ENCODE results near the gene NELL1.

DNA sequence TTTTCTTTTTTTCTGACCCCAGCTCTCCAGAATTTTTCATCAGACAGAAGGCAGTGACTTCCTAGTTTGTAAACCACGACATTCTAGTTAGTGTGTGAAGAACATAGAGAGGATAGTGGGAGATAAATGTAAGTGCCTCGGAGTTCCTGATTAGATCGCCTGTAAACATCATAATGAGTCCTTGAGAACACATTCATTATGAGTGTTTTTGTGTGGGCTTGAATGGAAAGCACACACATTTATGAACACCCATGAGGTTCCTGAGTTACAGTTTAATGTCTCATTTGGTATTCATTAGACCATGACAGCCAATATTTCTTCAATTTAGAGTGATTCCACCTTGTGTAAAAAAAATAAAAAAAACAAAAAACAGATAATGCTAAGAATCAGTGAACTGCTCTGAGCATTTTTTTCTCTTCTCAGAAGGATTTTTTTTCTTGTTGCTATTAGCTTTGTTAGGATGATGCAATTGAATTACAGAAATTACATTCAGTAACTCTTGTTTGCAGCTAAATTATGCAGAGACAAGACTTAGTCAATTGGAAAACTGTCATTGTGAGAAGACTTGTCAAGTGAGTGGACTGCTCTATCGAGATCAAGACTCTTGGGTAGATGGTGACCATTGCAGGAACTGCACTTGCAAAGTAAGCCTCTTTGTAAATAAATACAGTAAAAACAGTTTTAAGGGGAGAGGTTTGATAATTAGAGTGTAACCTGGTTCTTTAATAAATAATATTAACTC lies 257.6 kb downstream of the NELL1 start:
- TF ChIP-seq, protein P1, sequence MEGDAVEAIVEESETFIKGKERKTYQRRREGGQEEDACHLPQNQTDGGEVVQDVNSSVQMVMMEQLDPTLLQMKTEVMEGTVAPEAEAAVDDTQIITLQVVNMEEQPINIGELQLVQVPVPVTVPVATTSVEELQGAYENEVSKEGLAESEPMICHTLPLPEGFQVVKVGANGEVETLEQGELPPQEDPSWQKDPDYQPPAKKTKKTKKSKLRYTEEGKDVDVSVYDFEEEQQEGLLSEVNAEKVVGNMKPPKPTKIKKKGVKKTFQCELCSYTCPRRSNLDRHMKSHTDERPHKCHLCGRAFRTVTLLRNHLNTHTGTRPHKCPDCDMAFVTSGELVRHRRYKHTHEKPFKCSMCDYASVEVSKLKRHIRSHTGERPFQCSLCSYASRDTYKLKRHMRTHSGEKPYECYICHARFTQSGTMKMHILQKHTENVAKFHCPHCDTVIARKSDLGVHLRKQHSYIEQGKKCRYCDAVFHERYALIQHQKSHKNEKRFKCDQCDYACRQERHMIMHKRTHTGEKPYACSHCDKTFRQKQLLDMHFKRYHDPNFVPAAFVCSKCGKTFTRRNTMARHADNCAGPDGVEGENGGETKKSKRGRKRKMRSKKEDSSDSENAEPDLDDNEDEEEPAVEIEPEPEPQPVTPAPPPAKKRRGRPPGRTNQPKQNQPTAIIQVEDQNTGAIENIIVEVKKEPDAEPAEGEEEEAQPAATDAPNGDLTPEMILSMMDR (IDR thresholded peaks at IDR 0.05; ENCODE audit: low read depth, low read length, poor library complexity, severe bottlenecking) = no peak
- TF ChIP-seq EZH2phosphoT487 (IDR thresholded peaks at IDR 0.05; ENCODE audit: borderline replicate concordance, low read length) = no peak
